HepG2 (cell line): ENCODE data around the gene DPYD. TPM values are rescaled to one million over a fixed set of nuclear protein-coding genes. Genes with fewer than 3 reads are reported as not detected.

Experiments
- ATAC-seq: fragments of 200-7000 bp; cut with Tn5 transposase; 3 replicates; pipeline ENCODE4 v1.9.1; 2020; ENCODE audit warnings: mild to moderate bottlenecking, moderate library complexity
- BruUV-seq: library from RNA; stranded (reverse); fragments of 400-500 nt; replicated peaks from 2 replicates; lab custom pipeline; 2021; lab: Mats Ljungman, UMichigan
- CTCF ChIA-PET: fragments of 300-600 bp; formaldehyde crosslinking; extraction: SDS; loops from one replicate; lab custom pipeline; 2021; ENCODE audit warnings: low total read pairs, inconsistent platforms, low intra/inter-chr PET ratio; lab: Yijun Ruan, JAX
- POLR2A ChIA-PET: fragments of 350-600 bp; sonication (Branson Sonifier 250); formaldehyde crosslinking; loops from one replicate; lab custom pipeline; 2020; ENCODE audit warnings: antibody characterized with exemption, inconsistent platforms; lab: Yijun Ruan, JAX
- DNase-seq: peaks from one replicate; pipeline ENCODE4 v3.0.0-alpha.2; 2015; ENCODE audit warnings: low spot score
- FAIRE-seq: peaks from 3 replicates; lab custom pipeline; 2011; peaks lifted over from hg19 to GRCh38; lab: Jason Lieb, UNC
- H2AFZ ChIP-seq: one replicate; pipeline ENCODE4 v1.6.1; 2011; ENCODE audit warnings: low read length, inconsistent platforms
- H3K27ac ChIP-seq: fragments of 300-600 bp; 3 replicates; pipeline ENCODE4 v1.8.0; 2011; ENCODE audit warnings: mixed run types, mild to moderate bottlenecking, mixed read lengths, low read length, inconsistent platforms; ENCODE audit not compliant: insufficient read depth; ENCODE audit errors: extremely low read length
- H3K27me3 ChIP-seq, 2 experiments: fragments of 200-600 bp in 1 of 2; 2 replicates in 1 of 2; 3 replicates in 1 of 2; pipeline versions ENCODE4 v1.6.0 to v1.8.0; 2011; ENCODE audit warnings: low read length in 2 of 2, mild to moderate bottlenecking in 2 of 2, moderate library complexity in 2 of 2, inconsistent platforms in 1 of 2; ENCODE audit not compliant: insufficient read depth in 2 of 2, control insufficient read depth in 1 of 2
- H3K36me3 ChIP-seq, 2 experiments: fragments of 200-600 bp in 1 of 2; replicated peaks in 1 of 2; 2 replicates in 1 of 2; 3 replicates in 1 of 2; pipeline versions ENCODE4 v1.5.1 to v1.8.0; 2011; ENCODE audit warnings: low read length in 2 of 2, inconsistent platforms in 1 of 2; ENCODE audit not compliant: insufficient read depth in 2 of 2, control insufficient read depth in 1 of 2
- H3K4me1 ChIP-seq: 2 replicates; pipeline ENCODE4 v1.5.1; 2012; ENCODE audit warnings: low read length, inconsistent platforms; ENCODE audit not compliant: insufficient read depth
- H3K4me2 ChIP-seq: 2 replicates; pipeline ENCODE4 v1.6.0; 2011; ENCODE audit warnings: low read depth, low read length, inconsistent platforms
- H3K4me3 ChIP-seq, 3 experiments: fragments of 200-600 bp in 1 of 3; sonication (generic), shearing (Covaris generic) in 1 of 3; replicated peaks in 1 of 3; 2 replicates each; pipeline ENCODE4 v1.5.1; 2011 to 2016; ENCODE audit warnings: low read length in 3 of 3, inconsistent platforms in 2 of 3, low read depth in 2 of 3, mild to moderate bottlenecking in 2 of 3, control low read depth in 1 of 3, mixed read lengths in 1 of 3; ENCODE audit not compliant: insufficient read depth in 1 of 3
- H3K79me2 ChIP-seq: one replicate; pipeline ENCODE4 v1.6.1; 2011; ENCODE audit warnings: low read length, inconsistent platforms; ENCODE audit not compliant: insufficient read depth
- H3K9ac ChIP-seq: 2 replicates; pipeline ENCODE4 v1.6.0; 2011; ENCODE audit warnings: mild to moderate bottlenecking, low read depth, low read length, inconsistent platforms; ENCODE audit not compliant: insufficient read depth
- H3K9me3 ChIP-seq: 2 replicates; pipeline ENCODE4 v1.5.1; 2012; ENCODE audit warnings: mild to moderate bottlenecking, low read length
- H4K20me1 ChIP-seq: 2 replicates; pipeline ENCODE4 v1.6.0; 2011; ENCODE audit warnings: inconsistent platforms, mild to moderate bottlenecking, low read length, moderate library complexity; ENCODE audit not compliant: insufficient read depth
- FOXK1 ChIP-seq: sonication (generic); formaldehyde crosslinking; IDR thresholded peaks from 2 replicates; pipeline ENCODE4 v1.4.0; 2020; ENCODE audit warnings: low read depth, missing genetic modification reagents, borderline replicate concordance
- HOXA5 ChIP-seq: sonication (generic); formaldehyde crosslinking; IDR thresholded peaks from 2 replicates; pipeline ENCODE4 v1.4.0; 2020; ENCODE audit warnings: missing genetic modification reagents
- JARID2 ChIP-seq: sonication (generic); formaldehyde crosslinking; IDR thresholded peaks from 2 replicates; pipeline ENCODE4 v1.8.1; 2023; ENCODE audit warnings: missing genetic modification reagents, inconsistent platforms; ENCODE audit not compliant: insufficient replicate concordance
- TCF12 ChIP-seq, 2 experiments: fragments of 450-650 bp in 1 of 2; sonication (generic) in 1 of 2; formaldehyde crosslinking in 1 of 2; IDR thresholded peaks; 2 replicates each; pipeline versions ENCODE4 v1.6.1 to v1.8.0; 2017 to 2022; ENCODE audit warnings: antibody characterized with exemption in 1 of 2, mild to moderate bottlenecking in 1 of 2, missing genetic modification reagents in 1 of 2, moderate library complexity in 1 of 2
- ZBTB1 ChIP-seq: sonication (generic); formaldehyde crosslinking; IDR thresholded peaks from 2 replicates; pipeline ENCODE4 v1.4.0; 2020; ENCODE audit warnings: missing genetic modification reagents, borderline replicate concordance
- ZNF251 ChIP-seq: sonication (generic); formaldehyde crosslinking; IDR thresholded peaks from 2 replicates; pipeline ENCODE4 v1.9.0; 2021; ENCODE audit warnings: mild to moderate bottlenecking, missing genetic modification reagents
- WGBS: methylation state at CpG from one replicate; pipeline ENCODE4 v1.1.6; 2017; ENCODE audit warnings: low lambda C conversion rate; 5-methylcytosine and 5-hydroxymethylcytosine counted together
- in situ Hi-C: cut with HindIII; loops from 2 replicates; pipeline ENCODE4 v1.10.0; 2017; ENCODE audit warnings: low pct_unique_long_range_greater_than_20kb; ENCODE audit not compliant: extremely low pct_ligation_motif_present
- intact Hi-C: fragments of 100-400 bp; cut with micrococcal nuclease; formaldehyde crosslinking; loops from one replicate; pipeline ENCODE4 v1.10.0; 2022; ENCODE audit not compliant: unreplicated experiment
- polyA plus RNA-seq, 8 experiments: library from polyadenylated mRNA; depleted of rRNA in 3 of 8; stranded (reverse) in 7 of 8; unstranded in 1 of 8; fragments of >200 nt; fragmentation: Illumina TruSeq in 4 of 8; extraction: Trizol in 4 of 8; gene quantifications; 2 replicates each; pipeline versions ENCODE4 v1.2.1 to v1.2.3, GENCODE V29; 2011 to 2016; ENCODE audit warnings: low read depth in 4 of 8, missing spikeins in 1 of 8, mixed read lengths in 1 of 8; ENCODE audit not compliant: insufficient read depth in 1 of 8
- total RNA-seq, 5 experiments: library from RNA; depleted of rRNA; stranded (reverse); fragments of >200 nt; fragmentation: Illumina TruSeq; extraction: Trizol; gene quantifications; 2 replicates each; pipeline ENCODE4 v1.2.3, GENCODE V29; 2016; ENCODE audit warnings: low read depth in 1 of 5
- TF ChIP-seq, protein P1 (sequence below), 2 experiments: fragments of 450-650 bp in 1 of 2; sonication (generic) in 1 of 2; formaldehyde crosslinking in 1 of 2; IDR thresholded peaks; 2 replicates each; pipeline versions ENCODE4 v1.6.1 to v1.8.0; 2016 to 2022; ENCODE audit warnings: antibody characterized with exemption in 1 of 2, mild to moderate bottlenecking in 1 of 2, missing genetic modification reagents in 1 of 2
- TF ChIP-seq, protein P2 (sequence below): sonication (generic); formaldehyde crosslinking; IDR thresholded peaks from 2 replicates; pipeline ENCODE4 v1.4.0; 2020; ENCODE audit warnings: missing genetic modification reagents
- TF ChIP-seq, protein P3 (sequence below): sonication (generic); formaldehyde crosslinking; IDR thresholded peaks from 2 replicates; pipeline ENCODE4 v1.5.1; 2020; ENCODE audit warnings: missing genetic modification reagents, mild to moderate bottlenecking, borderline replicate concordance

Gene DPYD
- total and polyA plus RNA-seq, 2 of the 13 experiments (the other 11 are each of a cell fraction or from before 2014, with no cell fraction given), result 1.3 to 3.4 TPM

DNA sequence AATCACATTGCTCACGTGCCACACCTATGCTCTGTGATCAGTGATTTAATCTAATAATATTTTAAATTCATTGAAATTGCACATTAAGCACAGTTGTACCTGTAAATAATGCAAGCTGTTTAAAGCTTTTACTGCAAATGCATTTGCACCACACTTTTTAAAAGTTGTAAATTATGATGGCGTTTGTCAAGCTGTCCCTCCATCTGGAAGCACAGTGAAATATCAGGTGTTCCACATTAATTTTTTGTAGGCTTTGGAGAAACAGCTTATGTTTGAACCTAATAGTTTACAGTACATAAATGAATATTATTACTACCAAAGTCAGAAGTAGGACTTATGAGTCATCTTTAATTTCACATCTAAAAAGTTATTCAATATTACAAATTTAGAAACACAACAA is 3.0 kb upstream of the DPYD start:
- no peak for FAIRE-seq
- no TSS peak for BruUV-seq
- Histone ChIP-seq H3K79me2 (no peaks in the 10 kb centered on the region), H3K4me3 (no peak overlapping the region), H3K36me3 (no peaks in the 10 kb centered on the region), H3K9me3 (no peaks in the 10 kb centered on the region), H3K4me1 (peaks cover 30% of the 10 kb centered on the region), H2AFZ (no peak overlapping the region), H3K4me2 (no peak overlapping the region), H3K27ac (no peak overlapping the region), H3K9ac (no peak overlapping the region), H3K27me3 (no peaks in the 10 kb centered on the region; a peak in 2 of 5 replicates), H4K20me1 (no peaks in the 10 kb centered on the region)
- intact Hi-C loops (no loop called here), in situ Hi-C loops (no loop called here)
- DNase-seq, result no peak
- POLR2A ChIA-PET, result no interaction called here
- 42% methylated on average over 2 of the region's 2 CpGs for WGBS
- CTCF ChIA-PET, result no interaction called here
- no peak for ATAC-seq
- TF ChIP-seq, protein P1, sequence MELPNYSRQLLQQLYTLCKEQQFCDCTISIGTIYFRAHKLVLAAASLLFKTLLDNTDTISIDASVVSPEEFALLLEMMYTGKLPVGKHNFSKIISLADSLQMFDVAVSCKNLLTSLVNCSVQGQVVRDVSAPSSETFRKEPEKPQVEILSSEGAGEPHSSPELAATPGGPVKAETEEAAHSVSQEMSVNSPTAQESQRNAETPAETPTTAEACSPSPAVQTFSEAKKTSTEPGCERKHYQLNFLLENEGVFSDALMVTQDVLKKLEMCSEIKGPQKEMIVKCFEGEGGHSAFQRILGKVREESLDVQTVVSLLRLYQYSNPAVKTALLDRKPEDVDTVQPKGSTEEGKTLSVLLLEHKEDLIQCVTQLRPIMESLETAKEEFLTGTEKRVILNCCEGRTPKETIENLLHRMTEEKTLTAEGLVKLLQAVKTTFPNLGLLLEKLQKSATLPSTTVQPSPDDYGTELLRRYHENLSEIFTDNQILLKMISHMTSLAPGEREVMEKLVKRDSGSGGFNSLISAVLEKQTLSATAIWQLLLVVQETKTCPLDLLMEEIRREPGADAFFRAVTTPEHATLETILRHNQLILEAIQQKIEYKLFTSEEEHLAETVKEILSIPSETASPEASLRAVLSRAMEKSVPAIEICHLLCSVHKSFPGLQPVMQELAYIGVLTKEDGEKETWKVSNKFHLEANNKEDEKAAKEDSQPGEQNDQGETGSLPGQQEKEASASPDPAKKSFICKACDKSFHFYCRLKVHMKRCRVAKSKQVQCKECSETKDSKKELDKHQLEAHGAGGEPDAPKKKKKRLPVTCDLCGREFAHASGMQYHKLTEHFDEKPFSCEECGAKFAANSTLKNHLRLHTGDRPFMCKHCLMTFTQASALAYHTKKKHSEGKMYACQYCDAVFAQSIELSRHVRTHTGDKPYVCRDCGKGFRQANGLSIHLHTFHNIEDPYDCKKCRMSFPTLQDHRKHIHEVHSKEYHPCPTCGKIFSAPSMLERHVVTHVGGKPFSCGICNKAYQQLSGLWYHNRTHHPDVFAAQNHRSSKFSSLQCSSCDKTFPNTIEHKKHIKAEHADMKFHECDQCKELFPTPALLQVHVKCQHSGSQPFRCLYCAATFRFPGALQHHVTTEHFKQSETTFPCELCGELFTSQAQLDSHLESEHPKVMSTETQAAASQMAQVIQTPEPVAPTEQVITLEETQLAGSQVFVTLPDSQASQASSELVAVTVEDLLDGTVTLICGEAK (IDR thresholded peaks at IDR 0.05), result no peak
- TF ChIP-seq, protein P1 (CRISPR knock-in tag; IDR thresholded peaks at IDR 0.05), result no peak
- TF ChIP-seq, protein P2, sequence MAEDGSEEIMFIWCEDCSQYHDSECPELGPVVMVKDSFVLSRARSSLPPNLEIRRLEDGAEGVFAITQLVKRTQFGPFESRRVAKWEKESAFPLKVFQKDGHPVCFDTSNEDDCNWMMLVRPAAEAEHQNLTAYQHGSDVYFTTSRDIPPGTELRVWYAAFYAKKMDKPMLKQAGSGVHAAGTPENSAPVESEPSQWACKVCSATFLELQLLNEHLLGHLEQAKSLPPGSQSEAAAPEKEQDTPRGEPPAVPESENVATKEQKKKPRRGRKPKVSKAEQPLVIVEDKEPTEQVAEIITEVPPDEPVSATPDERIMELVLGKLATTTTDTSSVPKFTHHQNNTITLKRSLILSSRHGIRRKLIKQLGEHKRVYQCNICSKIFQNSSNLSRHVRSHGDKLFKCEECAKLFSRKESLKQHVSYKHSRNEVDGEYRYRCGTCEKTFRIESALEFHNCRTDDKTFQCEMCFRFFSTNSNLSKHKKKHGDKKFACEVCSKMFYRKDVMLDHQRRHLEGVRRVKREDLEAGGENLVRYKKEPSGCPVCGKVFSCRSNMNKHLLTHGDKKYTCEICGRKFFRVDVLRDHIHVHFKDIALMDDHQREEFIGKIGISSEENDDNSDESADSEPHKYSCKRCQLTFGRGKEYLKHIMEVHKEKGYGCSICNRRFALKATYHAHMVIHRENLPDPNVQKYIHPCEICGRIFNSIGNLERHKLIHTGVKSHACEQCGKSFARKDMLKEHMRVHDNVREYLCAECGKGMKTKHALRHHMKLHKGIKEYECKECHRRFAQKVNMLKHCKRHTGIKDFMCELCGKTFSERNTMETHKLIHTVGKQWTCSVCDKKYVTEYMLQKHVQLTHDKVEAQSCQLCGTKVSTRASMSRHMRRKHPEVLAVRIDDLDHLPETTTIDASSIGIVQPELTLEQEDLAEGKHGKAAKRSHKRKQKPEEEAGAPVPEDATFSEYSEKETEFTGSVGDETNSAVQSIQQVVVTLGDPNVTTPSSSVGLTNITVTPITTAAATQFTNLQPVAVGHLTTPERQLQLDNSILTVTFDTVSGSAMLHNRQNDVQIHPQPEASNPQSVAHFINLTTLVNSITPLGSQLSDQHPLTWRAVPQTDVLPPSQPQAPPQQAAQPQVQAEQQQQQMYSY, result no peak
- TF ChIP-seq TCF12 (IDR thresholded peaks at IDR 0.05), result no peak
- no peak for TF ChIP-seq TCF12 (CRISPR knock-in tag; IDR thresholded peaks at IDR 0.05)
- no peak for TF ChIP-seq ZNF251 (CRISPR knock-in tag)
- TF ChIP-seq, protein P3, sequence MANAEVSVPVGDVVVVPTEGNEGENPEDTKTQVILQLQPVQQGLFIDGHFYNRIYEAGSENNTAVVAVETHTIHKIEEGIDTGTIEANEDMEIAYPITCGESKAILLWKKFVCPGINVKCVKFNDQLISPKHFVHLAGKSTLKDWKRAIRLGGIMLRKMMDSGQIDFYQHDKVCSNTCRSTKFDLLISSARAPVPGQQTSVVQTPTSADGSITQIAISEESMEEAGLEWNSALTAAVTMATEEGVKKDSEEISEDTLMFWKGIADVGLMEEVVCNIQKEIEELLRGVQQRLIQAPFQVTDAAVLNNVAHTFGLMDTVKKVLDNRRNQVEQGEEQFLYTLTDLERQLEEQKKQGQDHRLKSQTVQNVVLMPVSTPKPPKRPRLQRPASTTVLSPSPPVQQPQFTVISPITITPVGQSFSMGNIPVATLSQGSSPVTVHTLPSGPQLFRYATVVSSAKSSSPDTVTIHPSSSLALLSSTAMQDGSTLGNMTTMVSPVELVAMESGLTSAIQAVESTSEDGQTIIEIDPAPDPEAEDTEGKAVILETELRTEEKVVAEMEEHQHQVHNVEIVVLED (CRISPR knock-in tag), result no peak
- TF ChIP-seq HOXA5, result no peak
- TF ChIP-seq ZBTB1 (CRISPR knock-in tag), result no peak
- TF ChIP-seq JARID2 (CRISPR knock-in tag), result no peak
- no peak for TF ChIP-seq FOXK1
